H1 (cell line): ENCODE data around the gene OGFR.

Experiments used
- CBX5 ChIP-seq: fragments of 300-800, 300-1000 bp; sonication (generic); IDR thresholded peaks from 2 replicates; pipeline ENCODE4 v1.7.1; 2016; ENCODE audit warnings: antibody characterized with exemption, low read length, low read depth
- CHD1 ChIP-seq: IDR thresholded peaks from 2 replicates; pipeline ENCODE4 v1.6.1; 2012; ENCODE audit warnings: low read depth, low read length, improper control_type of control experiment
- NANOG ChIP-seq: IDR thresholded peaks from 2 replicates; pipeline ENCODE4 v1.6.1; 2011; ENCODE audit warnings: low read length, low read depth, mild to moderate bottlenecking, inconsistent platforms; ENCODE audit not compliant: insufficient read depth, poor library complexity, severe bottlenecking
- POLR2A ChIP-seq, 2 experiments: IDR thresholded peaks; 1 replicate in 1 of 2; 2 replicates in 1 of 2; pipeline ENCODE4 v1.6.1; 2011; ENCODE audit warnings: low read depth in 2 of 2, low read length in 2 of 2, mild to moderate bottlenecking in 2 of 2; ENCODE audit errors: control extremely low read depth in 1 of 2
- POLR2AphosphoS5 ChIP-seq: IDR thresholded peaks from 2 replicates; pipeline ENCODE4 v1.6.1; 2011; ENCODE audit warnings: low read depth, low read length
- SP1 ChIP-seq: IDR thresholded peaks from 2 replicates; pipeline ENCODE4 v1.6.1; 2011; ENCODE audit warnings: low read depth, low read length
- TBP ChIP-seq: IDR thresholded peaks from 2 replicates; pipeline ENCODE4 v1.6.1; 2011; ENCODE audit warnings: low read depth, low read length, improper control_type of control experiment
- TF ChIP-seq, protein P1 (sequence below), 3 experiments: IDR thresholded peaks; 1 replicate in 2 of 3; 2 replicates in 1 of 3; pipeline versions ENCODE4 v1.5.1 to v1.6.1; 2011; ENCODE audit warnings: low read length in 3 of 3, mild to moderate bottlenecking in 3 of 3, inconsistent platforms in 2 of 3, low read depth in 1 of 3, moderate library complexity in 1 of 3; ENCODE audit not compliant: insufficient read depth in 1 of 3; ENCODE audit errors: control extremely low read depth in 1 of 3
- TF ChIP-seq, protein P2 (sequence below): IDR thresholded peaks from 2 replicates; pipeline ENCODE4 v1.6.1; 2012; ENCODE audit warnings: inconsistent platforms

GRCh38 chr20:62787321-62787720 lies 17.3 kb upstream of the OGFR start:
- TF ChIP-seq TBP (no peak), CHD1 (no peak), SP1 (no peak), POLR2A (IDR thresholded peaks at IDR 0.05; ENCODE audit: control extremely low read depth in 1 of 2, low read depth in 2 of 2, low read length in 2 of 2) (no peak), NANOG (no peak), CBX5 (no peak), POLR2AphosphoS5 (no peak)
- TF ChIP-seq, protein P1, sequence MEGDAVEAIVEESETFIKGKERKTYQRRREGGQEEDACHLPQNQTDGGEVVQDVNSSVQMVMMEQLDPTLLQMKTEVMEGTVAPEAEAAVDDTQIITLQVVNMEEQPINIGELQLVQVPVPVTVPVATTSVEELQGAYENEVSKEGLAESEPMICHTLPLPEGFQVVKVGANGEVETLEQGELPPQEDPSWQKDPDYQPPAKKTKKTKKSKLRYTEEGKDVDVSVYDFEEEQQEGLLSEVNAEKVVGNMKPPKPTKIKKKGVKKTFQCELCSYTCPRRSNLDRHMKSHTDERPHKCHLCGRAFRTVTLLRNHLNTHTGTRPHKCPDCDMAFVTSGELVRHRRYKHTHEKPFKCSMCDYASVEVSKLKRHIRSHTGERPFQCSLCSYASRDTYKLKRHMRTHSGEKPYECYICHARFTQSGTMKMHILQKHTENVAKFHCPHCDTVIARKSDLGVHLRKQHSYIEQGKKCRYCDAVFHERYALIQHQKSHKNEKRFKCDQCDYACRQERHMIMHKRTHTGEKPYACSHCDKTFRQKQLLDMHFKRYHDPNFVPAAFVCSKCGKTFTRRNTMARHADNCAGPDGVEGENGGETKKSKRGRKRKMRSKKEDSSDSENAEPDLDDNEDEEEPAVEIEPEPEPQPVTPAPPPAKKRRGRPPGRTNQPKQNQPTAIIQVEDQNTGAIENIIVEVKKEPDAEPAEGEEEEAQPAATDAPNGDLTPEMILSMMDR (IDR thresholded peaks at IDR 0.05; ENCODE audit: control extremely low read depth in 1 of 3, insufficient read depth in 1 of 3, low read depth in 1 of 3, low read length in 3 of 3), result no peak
- TF ChIP-seq, protein P2, sequence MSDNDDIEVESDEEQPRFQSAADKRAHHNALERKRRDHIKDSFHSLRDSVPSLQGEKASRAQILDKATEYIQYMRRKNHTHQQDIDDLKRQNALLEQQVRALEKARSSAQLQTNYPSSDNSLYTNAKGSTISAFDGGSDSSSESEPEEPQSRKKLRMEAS, result no peak
